Measurements from ENCODE around the gene ZSCAN4.

GRCh38 chr19:57653689-57654088, 15.0 kb upstream of the ZSCAN4 start:
- no peak for TF ChIP-seq POLR2A (IDR thresholded peaks at IDR 0.05; ENCODE audit: low read depth, low read length)
- no peak for TF ChIP-seq TAF1 (IDR thresholded peaks at IDR 0.05; ENCODE audit: low read depth, low read length)
- no peak for TF ChIP-seq POLR2AphosphoS5 (IDR thresholded peaks at IDR 0.05; ENCODE audit: low read depth, low read length)
- TF ChIP-seq POU2F2 (IDR thresholded peaks at IDR 0.05; ENCODE audit: low read depth, low read length): no peak
- TF ChIP-seq SPI1 (IDR thresholded peaks at IDR 0.05; ENCODE audit: low read depth, low read length): no peak

Data from GM12891 (cell line).